Ascending aorta (tissue), 2 donors: ENCODE results near the gene APBB3. TPM values are rescaled to one million over a fixed set of nuclear protein-coding genes. Genes with fewer than 3 reads are reported as not detected.

Experiments
- DNase-seq, 2 donors: peaks; one replicate each; pipeline ENCODE4 v3.0.0-alpha.2; 2019; ENCODE audit warnings: low spot score in 2 of 2
- H3K27ac ChIP-seq, 2 donors: fragments of 200-600 bp; sonication (generic); one replicate each; pipeline ENCODE4 v1.5.1; 2016 to 2017; ENCODE audit warnings: mild to moderate bottlenecking in 1 of 2
- H3K27me3 ChIP-seq: fragments of 200-600 bp; sonication (generic); one replicate; pipeline ENCODE4 v1.5.1; 2017
- H3K36me3 ChIP-seq, 2 donors: fragments of 200-600 bp; sonication (generic); one replicate each; pipeline ENCODE4 v1.5.1; 2016
- H3K4me1 ChIP-seq, 2 donors: fragments of 200-600 bp; sonication (generic); one replicate each; pipeline ENCODE4 v1.5.1; 2016 to 2017; ENCODE audit warnings: mild to moderate bottlenecking in 1 of 2
- H3K4me3 ChIP-seq, 2 donors: fragments of 200-600 bp; sonication (generic); one replicate each; pipeline ENCODE4 v1.5.1; 2016 to 2017; ENCODE audit warnings: mild to moderate bottlenecking in 1 of 2
- H3K9me3 ChIP-seq, 2 donors: fragments of 200-600 bp; sonication (generic); one replicate each; pipeline ENCODE4 v1.5.1; 2016
- intact Hi-C: fragments of 100-400 bp; cut with DNase I; formaldehyde crosslinking; loops from one replicate; pipeline ENCODE4 v1.15.1; 2023
- total RNA-seq: library from RNA; depleted of rRNA; stranded (reverse); fragments of >200 nt; gene quantifications from one replicate; pipeline ENCODE4 v1.1.0, GENCODE V29; 2016
- TF ChIP-seq, protein P1 (sequence below), 3 experiments: fragments of 200-600 bp in 2 of 3; fragments of 450-650 bp in 1 of 3; sonication (generic) in 2 of 3; IDR thresholded peaks; one replicate each; pipeline ENCODE4 v1.5.1; 2016 to 2019; ENCODE audit warnings: antibody characterized with exemption in 3 of 3, mild to moderate bottlenecking in 1 of 3, moderate library complexity in 1 of 3

Gene APBB3, protein sequence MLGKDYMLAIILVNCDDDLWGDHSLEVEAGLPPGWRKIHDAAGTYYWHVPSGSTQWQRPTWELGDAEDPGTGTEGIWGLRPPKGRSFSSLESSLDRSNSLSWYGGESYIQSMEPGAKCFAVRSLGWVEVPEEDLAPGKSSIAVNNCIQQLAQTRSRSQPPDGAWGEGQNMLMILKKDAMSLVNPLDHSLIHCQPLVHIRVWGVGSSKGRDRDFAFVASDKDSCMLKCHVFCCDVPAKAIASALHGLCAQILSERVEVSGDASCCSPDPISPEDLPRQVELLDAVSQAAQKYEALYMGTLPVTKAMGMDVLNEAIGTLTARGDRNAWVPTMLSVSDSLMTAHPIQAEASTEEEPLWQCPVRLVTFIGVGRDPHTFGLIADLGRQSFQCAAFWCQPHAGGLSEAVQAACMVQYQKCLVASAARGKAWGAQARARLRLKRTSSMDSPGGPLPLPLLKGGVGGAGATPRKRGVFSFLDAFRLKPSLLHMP
- total RNA-seq, result 47.3 TPM

DNA sequence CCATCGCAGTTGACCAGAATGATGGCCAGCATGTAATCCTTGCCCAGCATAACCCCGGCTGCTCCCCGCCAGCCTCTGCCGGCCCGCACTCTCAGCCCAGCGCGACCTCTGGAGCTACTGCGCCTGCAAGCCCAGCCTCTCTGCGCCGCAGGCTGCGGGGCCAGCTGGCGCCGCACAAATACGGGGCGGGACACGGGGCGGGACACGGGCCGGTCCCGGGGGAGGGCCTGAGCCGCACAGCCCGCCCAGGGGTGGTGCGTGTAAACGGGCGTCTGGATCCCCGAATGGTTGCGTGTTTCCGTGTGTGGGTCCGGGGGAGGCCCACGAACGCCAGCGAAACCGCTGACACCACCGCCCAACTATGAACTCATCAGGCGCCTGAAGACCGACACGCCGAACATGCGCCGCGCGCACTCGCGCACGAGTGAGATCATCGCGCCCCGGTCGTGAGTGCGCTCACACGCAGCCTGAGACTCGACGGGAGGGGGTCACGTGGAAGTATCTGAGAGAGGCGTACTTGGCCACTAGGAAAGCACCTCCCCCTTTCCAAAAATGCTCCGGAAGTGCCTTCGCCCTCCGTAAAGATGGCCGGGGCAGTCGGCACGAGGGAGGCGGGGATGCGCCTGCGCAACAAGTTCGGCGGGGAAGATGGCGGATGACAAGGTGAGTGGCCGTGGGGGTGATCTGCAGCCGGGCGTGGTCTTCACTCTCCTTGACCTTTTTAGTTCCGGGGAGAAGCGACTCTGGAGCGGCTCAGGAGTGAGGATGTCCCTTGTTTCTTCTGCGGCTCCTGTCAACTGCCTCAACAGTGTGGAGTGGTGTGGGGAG, at the start of gene APBB3, which contains the start of gene SLC35A4:
Gene APBB3, minus strand, starts transcription at position 403 of the 828 bp plus-strand sequence. Its CDS starts 353 bp downstream, at position 50.
Gene SLC35A4, plus strand, starts transcription at position 633 of the 828 bp plus-strand sequence. CDS start 2,342 bp downstream, outside the sequence.
- intact Hi-C loops, result loop anchor here (1.0 to 2.0 kb wide), 4 partner anchors 16 to 164 kb away; partner anchors contain the start of genes ANKHD1 and TMCO6
- Histone ChIP-seq H3K9me3 (no peaks in the 10 kb centered on the region), H3K4me1 (peaks cover 16 to 24% of the 10 kb centered on the region in 2 donors), H3K27ac (peak within 1 kb of the TSS; percentile 92 to 93), H3K27me3 (no peaks in the 10 kb centered on the region), H3K36me3 (peaks cover 24 to 37% of the 10 kb centered on the region in 2 donors), H3K4me3 (peak within 1 kb of the TSS; percentile 88 to 92)
- DNase-seq, result peak; percentile 96 to 99
- TF ChIP-seq, protein P1, sequence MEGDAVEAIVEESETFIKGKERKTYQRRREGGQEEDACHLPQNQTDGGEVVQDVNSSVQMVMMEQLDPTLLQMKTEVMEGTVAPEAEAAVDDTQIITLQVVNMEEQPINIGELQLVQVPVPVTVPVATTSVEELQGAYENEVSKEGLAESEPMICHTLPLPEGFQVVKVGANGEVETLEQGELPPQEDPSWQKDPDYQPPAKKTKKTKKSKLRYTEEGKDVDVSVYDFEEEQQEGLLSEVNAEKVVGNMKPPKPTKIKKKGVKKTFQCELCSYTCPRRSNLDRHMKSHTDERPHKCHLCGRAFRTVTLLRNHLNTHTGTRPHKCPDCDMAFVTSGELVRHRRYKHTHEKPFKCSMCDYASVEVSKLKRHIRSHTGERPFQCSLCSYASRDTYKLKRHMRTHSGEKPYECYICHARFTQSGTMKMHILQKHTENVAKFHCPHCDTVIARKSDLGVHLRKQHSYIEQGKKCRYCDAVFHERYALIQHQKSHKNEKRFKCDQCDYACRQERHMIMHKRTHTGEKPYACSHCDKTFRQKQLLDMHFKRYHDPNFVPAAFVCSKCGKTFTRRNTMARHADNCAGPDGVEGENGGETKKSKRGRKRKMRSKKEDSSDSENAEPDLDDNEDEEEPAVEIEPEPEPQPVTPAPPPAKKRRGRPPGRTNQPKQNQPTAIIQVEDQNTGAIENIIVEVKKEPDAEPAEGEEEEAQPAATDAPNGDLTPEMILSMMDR (IDR thresholded peaks at IDR 0.05), result no peak

DNA sequence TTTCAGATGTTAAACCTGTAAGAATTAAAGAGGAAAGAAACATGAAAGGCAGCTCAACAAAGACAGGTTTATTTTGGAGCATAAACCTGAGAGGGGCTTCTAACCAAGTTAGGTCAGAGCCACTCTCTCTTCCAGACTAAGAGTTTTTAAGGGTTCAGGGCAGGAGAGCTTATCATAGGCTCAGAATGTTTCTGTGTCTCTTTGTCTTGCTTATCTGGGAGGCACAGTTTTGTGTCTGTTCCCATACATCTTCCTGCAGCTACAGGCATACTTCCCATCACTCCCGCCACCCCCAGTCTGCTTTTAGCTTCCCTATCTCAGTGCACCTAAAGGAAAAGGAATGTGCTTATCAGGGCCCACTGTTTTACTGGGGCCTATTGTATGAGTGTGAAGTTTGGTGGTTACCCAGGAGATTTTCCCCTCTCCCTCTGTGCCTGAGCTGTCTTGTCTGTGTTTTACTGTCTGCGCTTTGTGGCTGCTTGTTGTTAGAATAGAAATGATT, 46.7 kb upstream of the APBB3 start:
- no peak overlapping the region for H3K4me3 ChIP-seq
- DNase-seq, result no peak
- peak overlapping the region in 1 of 2 donors; percentile 2 for H3K27ac ChIP-seq
- no peaks in the 10 kb centered on the region for H3K9me3 ChIP-seq
- TF ChIP-seq, protein P1 (IDR thresholded peaks at IDR 0.05), result no peak
- intact Hi-C loops, result no loop called here
- no peaks in the 10 kb centered on the region for H3K27me3 ChIP-seq
- no peaks in the 10 kb centered on the region for H3K36me3 ChIP-seq
- H3K4me1 ChIP-seq, result no peaks in the 10 kb centered on the region

DNA sequence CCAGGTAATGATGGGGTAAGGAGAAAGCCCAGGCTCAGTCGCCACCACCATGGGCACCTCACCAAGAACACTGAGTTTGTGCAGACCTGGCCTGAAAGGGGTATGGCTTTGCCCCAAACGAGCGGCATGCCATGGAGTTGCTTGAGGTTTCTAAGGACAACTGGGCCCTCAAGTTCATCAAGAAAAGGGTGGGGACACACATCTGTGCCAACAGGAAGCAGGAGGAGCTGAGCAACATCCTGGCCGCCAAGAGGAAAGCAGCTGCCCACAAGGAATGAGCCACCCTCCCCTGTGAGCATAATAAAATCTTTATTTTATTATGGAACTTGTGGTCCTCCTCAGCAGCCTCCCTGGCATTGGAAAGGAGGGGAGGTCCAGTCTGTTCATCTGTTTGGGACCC, 44.7 kb upstream of the APBB3 start:
- TF ChIP-seq, protein P1 (IDR thresholded peaks at IDR 0.05), result no peak
- no peaks in the 10 kb centered on the region for H3K27me3 ChIP-seq

DNA sequence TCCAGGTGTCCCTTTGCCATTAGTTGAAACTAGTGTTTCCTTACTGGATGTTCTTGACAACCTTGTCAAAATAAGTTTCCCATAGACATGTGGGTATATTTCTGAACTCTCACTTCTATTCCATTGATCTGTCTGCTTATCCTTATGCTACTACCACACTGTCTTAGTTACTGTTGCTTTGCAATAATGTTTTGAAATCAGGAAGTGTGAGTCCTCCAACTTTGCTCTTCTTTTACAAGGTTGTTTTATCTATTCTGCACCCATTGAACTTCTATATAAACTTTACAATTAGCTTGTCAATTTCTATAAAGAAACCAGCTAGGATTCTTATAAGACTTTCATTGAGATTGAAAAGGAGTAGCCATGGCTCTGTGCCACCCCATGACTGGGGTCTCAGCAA, 44.3 kb upstream of the APBB3 start:
- Histone ChIP-seq H3K4me1 (no peaks in the 10 kb centered on the region), H3K4me3 (no peak overlapping the region), H3K36me3 (no peaks in the 10 kb centered on the region), H3K27me3 (no peaks in the 10 kb centered on the region), H3K27ac (no peak overlapping the region), H3K9me3 (no peaks in the 10 kb centered on the region)
- no peak for DNase-seq
- intact Hi-C loops, result no loop called here
- TF ChIP-seq, protein P1 (IDR thresholded peaks at IDR 0.05), result no peak

More for the DNA sequence above, 44.7 kb upstream of the APBB3 start:
- peak in 1 of 2 donors; percentile 67 for DNase-seq
- no peak overlapping the region for H3K27ac ChIP-seq
- no peaks in the 10 kb centered on the region for H3K36me3 ChIP-seq
- no peaks in the 10 kb centered on the region for H3K9me3 ChIP-seq
- H3K4me3 ChIP-seq, result no peak overlapping the region
- intact Hi-C loops, result no loop called here
- H3K4me1 ChIP-seq, result no peaks in the 10 kb centered on the region

DNA sequence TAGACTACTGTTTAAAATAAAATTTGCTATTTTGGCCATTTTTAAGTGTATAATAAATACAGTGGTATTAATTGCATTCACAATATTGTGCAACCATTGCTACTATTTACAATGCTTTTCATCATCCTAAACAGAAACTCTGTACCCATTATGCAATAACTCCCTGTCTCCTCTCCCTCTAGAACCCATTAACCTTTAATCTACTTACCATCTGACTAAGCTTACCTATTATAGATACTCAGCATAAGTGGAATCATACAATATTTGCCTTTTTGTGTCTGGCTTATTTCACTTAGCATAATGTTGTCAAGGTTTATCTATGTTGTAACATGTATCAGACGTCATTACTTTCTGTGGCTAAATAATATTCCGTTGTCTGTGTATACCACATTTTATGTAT, 42.6 kb upstream of the APBB3 start:
- Histone ChIP-seq H3K36me3 (no peaks in the 10 kb centered on the region), H3K4me1 (no peaks in the 10 kb centered on the region), H3K27me3 (no peaks in the 10 kb centered on the region), H3K27ac (no peak overlapping the region), H3K4me3 (no peak overlapping the region), H3K9me3 (no peaks in the 10 kb centered on the region)
- no peak for DNase-seq
- intact Hi-C loops, result no loop called here
- TF ChIP-seq, protein P1 (IDR thresholded peaks at IDR 0.05), result no peak
